T-cell (primary cell): ENCODE data around the gene DPPA5. TPM values are rescaled to one million over a fixed set of nuclear protein-coding genes. Genes with fewer than 3 reads are reported as not detected.

Experiments
- ATAC-seq, 4 experiments: fragments of 200-7000 bp in 3 of 4; fragments of 150-1000 bp in 1 of 4; cut with Tn5 transposase; replicated peaks in 1 of 4; 1 replicate in 3 of 4; 2 replicates in 1 of 4; pipeline ENCODE4 v1.10.0; 2021; ENCODE audit warnings: moderate library complexity in 3 of 4, mild to moderate bottlenecking in 2 of 4, moderate number of reproducible peaks in 1 of 4
- CTCF ChIA-PET, 2 donors: fragments of 300-600 bp; sonication (Branson Sonifier 250); formaldehyde crosslinking; loops; one replicate each; lab custom pipeline; 2022; ENCODE audit warnings: antibody characterized with exemption in 2 of 2; lab: Charles Lee
- POLR2A ChIA-PET, 2 donors: fragments of 300-600 bp; sonication (Branson Sonifier 250); formaldehyde crosslinking; loops; one replicate each; lab custom pipeline; 2022; ENCODE audit warnings: antibody characterized with exemption in 2 of 2; lab: Charles Lee
- DNase-seq, 35 experiments: peaks; one replicate each; pipeline versions ENCODE4 v3.0.0 to v3.0.0-alpha.2; 2013 to 2023
- H3K27ac ChIP-seq: one replicate; pipeline ENCODE4 v1.5.1; 2013; ENCODE audit warnings: low read length
- H3K27me3 ChIP-seq, 2 experiments: replicated peaks in 1 of 2; 1 replicate in 1 of 2; 2 replicates in 1 of 2; pipeline versions ENCODE4 v1.6.1 to v1.7.0; 2013; ENCODE audit warnings: low read length in 1 of 2, mixed read lengths in 1 of 2; ENCODE audit not compliant: control insufficient read depth in 2 of 2, insufficient read depth in 2 of 2; ENCODE audit errors: extremely low read depth in 1 of 2
- H3K36me3 ChIP-seq, 2 donors: 1 replicate in 1 of 2; 2 replicates in 1 of 2; pipeline versions ENCODE4 v1.6.1 to v1.7.0; 2013; ENCODE audit warnings: low read length in 1 of 2; ENCODE audit not compliant: control insufficient read depth in 2 of 2, insufficient read depth in 1 of 2; ENCODE audit errors: extremely low read depth in 1 of 2
- H3K4me1 ChIP-seq, 2 experiments: 1 replicate in 1 of 2; 2 replicates in 1 of 2; pipeline versions ENCODE4 v1.6.1 to v1.7.0; 2013; ENCODE audit warnings: low read length in 2 of 2, mixed read lengths in 1 of 2; ENCODE audit not compliant: insufficient read depth in 2 of 2, control insufficient read depth in 1 of 2; ENCODE audit errors: extremely low read depth in 1 of 2
- H3K4me3 ChIP-seq, 2 donors: 1 replicate in 1 of 2; 2 replicates in 1 of 2; pipeline versions ENCODE4 v1.5.1 to v1.7.0; 2013; ENCODE audit warnings: mild to moderate bottlenecking in 2 of 2, low read length in 1 of 2, moderate library complexity in 1 of 2; ENCODE audit not compliant: control insufficient read depth in 1 of 2; ENCODE audit errors: extremely low read depth in 1 of 2
- H3K9me3 ChIP-seq: 2 replicates; pipeline ENCODE4 v1.7.0; 2013
- H3K27ac Mint-ChIP-seq, 2 donors: one replicate each; pipeline ENCODE4 v1.8.0; 2020 to 2021; ENCODE audit warnings: mild to moderate bottlenecking in 2 of 2, mixed read lengths in 2 of 2
- H3K27me3 Mint-ChIP-seq, 2 donors: one replicate each; pipeline ENCODE4 v1.8.0; 2021 to 2022; ENCODE audit warnings: mixed read lengths in 2 of 2
- H3K36me3 Mint-ChIP-seq: one replicate; pipeline ENCODE4 v1.8.0; 2021; ENCODE audit warnings: mixed read lengths
- H3K4me1 Mint-ChIP-seq, 3 donors: one replicate each; pipeline ENCODE4 v1.8.0; 2020 to 2022; ENCODE audit warnings: mixed read lengths in 3 of 3, mild to moderate bottlenecking in 1 of 3
- H3K4me3 Mint-ChIP-seq, 3 donors: one replicate each; pipeline ENCODE4 v1.8.0; 2020 to 2022; ENCODE audit warnings: mild to moderate bottlenecking in 3 of 3, mixed read lengths in 3 of 3, moderate library complexity in 3 of 3
- H3K9me3 Mint-ChIP-seq, 3 donors: one replicate each; pipeline ENCODE4 v1.8.0; 2020 to 2022; ENCODE audit warnings: mixed read lengths in 3 of 3
- WGBS: methylation state at CpG from one replicate; pipeline ENCODE4 v1.1.5; 2013; ENCODE audit warnings: missing lambda C conversion rate; ENCODE audit not compliant: insufficient coverage; 5-methylcytosine and 5-hydroxymethylcytosine counted together
- total RNA-seq, 35 experiments: library from RNA in 6 of 35; stranded (reverse) in 6 of 35; fragments of 120-200 nt in 1 of 35; gene quantifications; one replicate each; pipeline versions ENCODE4 v1.2.1 to v1.2.4 and lab custom pipeline; 2013 to 2026

Gene DPPA5
- total RNA-seq, 5 donors from 2014 or later (not counting 1 experiment from before 2014, with no cell fraction given), result not detected

DNA sequence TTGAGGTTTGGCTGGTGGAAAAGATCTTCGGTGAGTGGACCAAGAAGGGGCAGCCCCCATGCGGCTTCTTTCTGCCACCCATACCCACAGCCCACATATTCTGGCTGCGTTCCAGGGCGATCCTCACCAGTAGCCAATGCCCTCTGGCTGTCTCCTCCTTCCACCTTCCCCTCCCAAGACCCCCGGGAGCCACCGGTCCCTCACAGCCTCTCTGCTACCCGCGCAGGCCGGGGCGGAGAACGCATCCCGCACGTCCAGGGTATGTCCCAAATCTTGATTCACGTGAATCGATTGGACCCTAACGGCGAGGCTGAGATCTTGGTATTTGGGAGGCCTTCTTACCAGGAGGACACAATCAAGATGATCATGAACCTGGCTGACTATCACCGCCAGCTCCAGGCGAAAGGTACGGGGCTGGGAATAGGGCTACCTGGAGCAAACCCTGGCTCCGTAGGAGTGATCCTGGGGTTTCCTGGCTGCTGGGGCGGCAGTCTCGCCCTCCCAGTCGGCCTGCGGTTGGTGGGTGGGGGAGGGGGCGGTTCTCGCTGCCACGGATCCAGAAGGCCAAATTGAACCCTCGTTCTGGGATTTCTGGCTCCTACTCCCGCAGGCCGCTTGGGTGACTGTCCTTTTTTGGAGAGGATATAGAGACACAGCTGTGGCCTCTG, 8.9 kb upstream of the DPPA5 start:
- Mint-ChIP-seq H3K27ac (no peak overlapping the region), H3K36me3 (no peaks in the 10 kb centered on the region), H3K9me3 (no peaks in the 10 kb centered on the region), H3K4me3 (no peak overlapping the region), H3K27me3 (peaks cover 0 to 3% of the 10 kb centered on the region in 2 donors), H3K4me1 (no peaks in the 10 kb centered on the region)
- ChIA-PET POLR2A (no interaction called here), CTCF (no interaction called here)
- DNase-seq (no peak), ATAC-seq (no peak)
- no peaks in the 10 kb centered on the region for H3K9me3 ChIP-seq
- H3K4me1 ChIP-seq, result no peaks in the 10 kb centered on the region
- H3K36me3 ChIP-seq, result no peaks in the 10 kb centered on the region
- peaks cover 0 to 20% of the 10 kb centered on the region in 2 experiments for H3K27me3 ChIP-seq
- WGBS, result 96% methylated on average over 27 of the region's 31 CpGs
- H3K4me3 ChIP-seq, result no peak overlapping the region
- no peak overlapping the region for H3K27ac ChIP-seq

DNA sequence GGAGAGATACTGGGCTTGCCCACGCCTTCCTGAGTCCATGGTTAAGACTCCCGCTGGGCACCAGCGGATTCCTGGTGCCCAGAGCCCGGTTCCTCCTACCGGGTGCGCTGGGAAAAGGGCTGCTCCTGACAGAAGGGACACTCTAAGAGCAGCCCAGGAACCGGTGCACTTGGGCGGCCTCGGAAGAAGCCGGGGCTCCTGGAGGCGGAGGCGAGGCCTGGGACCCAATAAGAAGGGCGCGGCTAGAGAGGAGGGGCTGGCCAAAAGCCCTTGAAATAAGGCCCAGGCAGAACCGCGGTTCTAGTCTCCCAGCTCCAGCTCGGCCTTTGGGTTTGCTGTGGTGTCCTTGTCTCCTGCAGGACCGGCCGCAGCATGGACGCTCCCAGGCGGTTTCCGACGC, 8.3 kb upstream of the DPPA5 start, which contains the start of gene KHDC3L:
TSS of gene KHDC3L (plus strand) at position 301 of the 400 bp plus-strand sequence. CDS start at position 373, 72 bp downstream.
- no peaks in the 10 kb centered on the region for H3K9me3 Mint-ChIP-seq
- no peaks in the 10 kb centered on the region for H3K36me3 ChIP-seq
- ATAC-seq (no peak), DNase-seq (no peak)
- ChIA-PET POLR2A (no interaction called here), CTCF (no interaction called here)
- peaks cover 0 to 20% of the 10 kb centered on the region in 2 experiments for H3K27me3 ChIP-seq
- H3K4me3 Mint-ChIP-seq, result no peak within 1 kb of the TSS
- H3K4me3 ChIP-seq, result no peak within 1 kb of the TSS
- peaks cover 0 to 3% of the 10 kb centered on the region in 2 donors for H3K27me3 Mint-ChIP-seq
- no peaks in the 10 kb centered on the region for H3K9me3 ChIP-seq
- H3K36me3 Mint-ChIP-seq, result no peaks in the 10 kb centered on the region
- no peak within 1 kb of the TSS for H3K27ac ChIP-seq
- H3K4me1 ChIP-seq, result no peaks in the 10 kb centered on the region
- WGBS, result 88% methylated on average over 23 of the region's 23 CpGs
- H3K27ac Mint-ChIP-seq, result no peak within 1 kb of the TSS
- no peaks in the 10 kb centered on the region for H3K4me1 Mint-ChIP-seq

DNA sequence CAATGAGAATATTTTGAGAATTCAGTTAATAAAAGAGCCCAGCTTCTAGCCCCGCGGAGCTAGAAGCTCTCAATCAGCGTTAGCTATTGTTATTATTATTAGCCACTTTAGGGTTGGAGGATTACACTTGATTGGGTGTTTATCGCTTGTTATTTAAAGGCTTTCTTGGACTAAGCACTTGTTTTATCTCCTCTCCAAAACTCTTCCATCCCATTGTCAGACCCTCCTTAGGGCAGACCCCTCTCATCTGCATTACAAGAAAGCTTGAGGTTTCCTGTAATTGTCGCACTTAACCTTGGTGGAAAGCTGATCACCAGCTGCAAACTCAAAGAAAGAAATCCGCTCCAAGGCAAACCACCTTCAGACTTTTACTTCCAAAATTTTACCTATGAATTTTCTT, 4.8 kb downstream of the DPPA5 start:
- ChIA-PET POLR2A (no interaction called here), CTCF (no interaction called here)
- Mint-ChIP-seq H3K4me3 (no peak overlapping the region), H3K9me3 (no peaks in the 10 kb centered on the region), H3K4me1 (no peaks in the 10 kb centered on the region), H3K27ac (no peak overlapping the region), H3K27me3 (peaks cover 43 to 47% of the 10 kb centered on the region in 2 donors), H3K36me3 (no peaks in the 10 kb centered on the region)
- no peak overlapping the region for H3K27ac ChIP-seq
- H3K9me3 ChIP-seq, result no peaks in the 10 kb centered on the region
- H3K4me3 ChIP-seq, result no peak overlapping the region
- WGBS, result no CpG with 5 or more reads among the region's 6 CpGs
- peaks cover 5 to 43% of the 10 kb centered on the region in 2 experiments for H3K27me3 ChIP-seq
- no peaks in the 10 kb centered on the region for H3K36me3 ChIP-seq
- no peak for ATAC-seq
- H3K4me1 ChIP-seq, result no peaks in the 10 kb centered on the region
- DNase-seq, result no peak

DNA sequence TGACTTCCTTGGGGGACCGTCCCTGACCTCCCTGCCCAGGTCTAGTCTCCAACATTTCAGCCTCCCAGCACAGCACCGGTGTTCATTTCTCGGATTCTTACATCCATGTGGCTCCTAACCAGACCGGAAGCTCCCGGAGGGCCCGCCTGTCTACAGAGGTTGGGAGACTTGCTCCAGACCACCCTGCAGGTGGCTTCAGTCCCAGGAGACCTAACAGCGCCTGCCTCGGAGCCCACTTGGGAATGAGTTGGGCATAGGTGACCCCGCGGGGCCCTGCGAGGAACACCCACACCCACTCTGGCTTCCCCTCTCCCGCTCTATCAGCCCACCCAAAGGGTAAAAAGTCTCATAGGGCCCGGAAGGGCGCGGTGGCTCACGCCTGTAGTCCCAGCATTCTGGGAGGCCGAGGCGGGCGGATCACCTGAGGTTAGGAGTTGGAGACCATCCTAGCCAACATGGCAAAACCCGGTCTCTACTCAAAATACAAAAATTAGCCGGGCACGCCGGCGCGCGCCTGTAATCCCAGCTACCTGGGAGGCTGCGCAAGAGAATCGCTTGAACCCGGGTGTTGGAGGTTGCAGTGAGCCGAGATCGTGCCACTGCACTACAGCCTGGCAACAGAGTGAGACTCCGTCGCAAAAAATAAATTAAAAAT, 5.4 kb downstream of the DPPA5 start:
- DNase-seq, result no peak
- CTCF ChIA-PET, result no interaction called here
- WGBS, result 66% methylated on average over 17 of the region's 33 CpGs
- Histone ChIP-seq H3K27me3 (peaks cover 5 to 37% of the 10 kb centered on the region in 2 experiments), H3K4me1 (no peaks in the 10 kb centered on the region), H3K9me3 (no peaks in the 10 kb centered on the region), H3K27ac (no peak overlapping the region), H3K36me3 (no peaks in the 10 kb centered on the region), H3K4me3 (no peak overlapping the region)
- Mint-ChIP-seq H3K27ac (no peak overlapping the region), H3K4me3 (no peak overlapping the region), H3K9me3 (no peaks in the 10 kb centered on the region), H3K27me3 (peaks cover 43 to 47% of the 10 kb centered on the region in 2 donors), H3K36me3 (no peaks in the 10 kb centered on the region), H3K4me1 (no peaks in the 10 kb centered on the region)
- POLR2A ChIA-PET, result no interaction called here
- no peak for ATAC-seq

DNA sequence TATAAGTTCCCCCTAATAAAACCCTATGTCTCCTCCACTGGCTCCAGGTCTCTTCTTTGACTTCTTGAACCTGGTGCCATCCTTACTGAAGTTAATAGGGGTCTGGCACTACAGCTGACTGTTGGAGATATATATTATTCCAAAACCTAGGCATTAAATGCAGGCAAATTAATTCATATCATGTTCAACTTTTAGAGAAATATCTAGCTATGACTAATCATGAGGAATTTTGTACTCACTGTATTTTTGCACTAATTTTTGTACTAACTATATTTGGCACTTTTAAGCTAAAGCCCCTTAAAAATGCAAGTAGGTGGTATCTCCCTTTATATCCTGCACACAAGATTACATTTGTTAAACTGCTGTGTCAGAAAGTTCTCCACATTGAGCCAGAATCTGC, 10.9 kb downstream of the DPPA5 start:
- DNase-seq (no peak), ATAC-seq (no peak)
- Mint-ChIP-seq H3K36me3 (no peaks in the 10 kb centered on the region), H3K9me3 (no peaks in the 10 kb centered on the region), H3K4me1 (no peaks in the 10 kb centered on the region), H3K27ac (no peak overlapping the region), H3K4me3 (no peak overlapping the region), H3K27me3 (peaks cover 14 to 15% of the 10 kb centered on the region in 2 donors)
- H3K4me3 ChIP-seq, result no peak overlapping the region
- no peaks in the 10 kb centered on the region for H3K9me3 ChIP-seq
- H3K27me3 ChIP-seq, result peaks cover 5 to 8% of the 10 kb centered on the region in 2 experiments
- no peaks in the 10 kb centered on the region for H3K4me1 ChIP-seq
- POLR2A ChIA-PET, result no interaction called here
- no peaks in the 10 kb centered on the region for H3K36me3 ChIP-seq
- H3K27ac ChIP-seq, result no peak overlapping the region
- CTCF ChIA-PET, result interaction anchor here in 1 of 2 donors (0.6 kb wide), 1 partner anchor 44 kb away, joined by 5 read pairs; no protein-coding TSS in a partner anchor

GRCh38 chr6:73342174-73342573, 11.9 kb downstream of the DPPA5 start:
- Mint-ChIP-seq H3K36me3 (no peaks in the 10 kb centered on the region), H3K4me1 (no peaks in the 10 kb centered on the region), H3K27me3 (peaks cover 6 to 7% of the 10 kb centered on the region in 2 donors), H3K4me3 (no peak overlapping the region), H3K27ac (no peak overlapping the region), H3K9me3 (no peaks in the 10 kb centered on the region)
- no peak for DNase-seq
- ChIA-PET CTCF (no interaction called here), POLR2A (no interaction called here)
- peaks cover 3 to 4% of the 10 kb centered on the region in 2 experiments for H3K27me3 ChIP-seq
- WGBS, result no CpG with 5 or more reads among the region's 5 CpGs
- H3K27ac ChIP-seq, result no peak overlapping the region
- ATAC-seq, result no peak
- no peak overlapping the region for H3K4me3 ChIP-seq
- no peaks in the 10 kb centered on the region for H3K9me3 ChIP-seq
- no peaks in the 10 kb centered on the region for H3K36me3 ChIP-seq
- no peaks in the 10 kb centered on the region for H3K4me1 ChIP-seq
